Measurements from ENCODE around the gene PRKACA.
A peak's percentile ranks its signal among the peaks of the same experiment; 100 is the strongest.
"Not testable (repeated sequence)": the region's sequence is repeated elsewhere in the genome, so short reads cannot be mapped to it uniquely, and the experiment has no call there.

The PRKACA gene

GRCh38 chr19:14147797-14148605 is 30.4 kb upstream of the PRKACA start:
- no peak for DNase-seq

- no peak for DNase-seq
Measured at GRCh38 chr19:14146789-14147216, 29.2 kb upstream of the PRKACA start.

GRCh38 chr19:14146169-14146568 is 28.6 kb upstream of the PRKACA start:
- DNase-seq = not testable (repeated sequence)

- no peak for DNase-seq
Measured at GRCh38 chr19:14145381-14145780, 27.8 kb upstream of the PRKACA start.

GRCh38 chr19:14142262-14143190 is 25.0 kb upstream of the PRKACA start:
- DNase-seq = no peak

- no peak for DNase-seq
Measured at GRCh38 chr19:14141041-14141440, 23.5 kb upstream of the PRKACA start.

- no peak for DNase-seq
Measured at GRCh38 chr19:14139944-14140343, 22.4 kb upstream of the PRKACA start.

- no peak for DNase-seq
Measured at GRCh38 chr19:14138576-14139265, 21.2 kb upstream of the PRKACA start.

GRCh38 chr19:14136509-14137281 is 19.1 kb upstream of the PRKACA start, which contains the start of gene ASF1B:
Gene ASF1B (minus strand): TSS chr19:14136589. CDS start chr19:14136456, 133 bp downstream.
- peak; percentile 100 for DNase-seq

- DNase-seq = no peak
Measured at GRCh38 chr19:14135985-14136508, 18.5 kb upstream of the PRKACA start.

- no peak for DNase-seq
Measured at GRCh38 chr19:14135355-14135754, 17.8 kb upstream of the PRKACA start.

- no peak for DNase-seq
Measured at GRCh38 chr19:14127929-14128509, 10.5 kb upstream of the PRKACA start.

- DNase-seq = no peak
Measured at GRCh38 chr19:14127176-14127575, 9.6 kb upstream of the PRKACA start.

GRCh38 chr19:14122924-14123323 is 5.4 kb upstream of the PRKACA start:
- no peak for DNase-seq

- no peak for DNase-seq
Measured at GRCh38 chr19:14120497-14120780, 2.9 kb upstream of the PRKACA start.

- DNase-seq = no peak
Measured at GRCh38 chr19:14119644-14120496, 2.3 kb upstream of the PRKACA start.

GRCh38 chr19:14119146-14119545 is 1.6 kb upstream of the PRKACA start:
- DNase-seq = no peak

GRCh38 chr19:14118165-14119051 is 846 bp upstream of the PRKACA start:
- no peak for DNase-seq

- no peak for DNase-seq
Measured at GRCh38 chr19:14116918-14117578, 514 bp downstream of the PRKACA start.

Data from NCI-H2171 (cell line).